Activated naive CD4-positive, alpha-beta T cell treated with anti-CD3 and anti-CD28 coated beads, Interleukin-2, amount 50 U/mL, for 24 hours (primary cell): ENCODE results near the gene HSPB7.

Experiments used
- H3K27ac Mint-ChIP-seq: one replicate; pipeline ENCODE4 v1.8.0; 2021; ENCODE audit warnings: mild to moderate bottlenecking, mixed read lengths
- H3K27me3 Mint-ChIP-seq: one replicate; pipeline ENCODE4 v1.8.0; 2021; ENCODE audit warnings: mixed read lengths
- H3K36me3 Mint-ChIP-seq: one replicate; pipeline ENCODE4 v1.8.0; 2021; ENCODE audit warnings: mixed read lengths
- H3K4me1 Mint-ChIP-seq: one replicate; pipeline ENCODE4 v1.8.0; 2021; ENCODE audit warnings: mixed read lengths
- H3K4me3 Mint-ChIP-seq: one replicate; pipeline ENCODE4 v1.8.0; 2021; ENCODE audit warnings: mild to moderate bottlenecking, mixed read lengths
- H3K9me3 Mint-ChIP-seq: one replicate; pipeline ENCODE4 v1.8.0; 2021; ENCODE audit warnings: mixed read lengths

HSPB7 gene

GRCh38 chr1:15966081-15966955 is 51.5 kb downstream of the HSPB7 start:
- Mint-ChIP-seq H3K4me3 (peak overlapping the region; percentile 91), H3K36me3 (peaks cover 16% of the 10 kb centered on the region), H3K4me1 (peaks cover 83% of the 10 kb centered on the region)

GRCh38 chr1:15965228-15965767 is 52.5 kb downstream of the HSPB7 start:
- Mint-ChIP-seq H3K36me3 (peaks cover 14% of the 10 kb centered on the region), H3K4me1 (peaks cover 86% of the 10 kb centered on the region), H3K4me3 (peak overlapping the region; percentile 91), H3K27me3 (no peaks in the 10 kb centered on the region), H3K27ac (peak overlapping the region; percentile 99), H3K9me3 (no peaks in the 10 kb centered on the region)

More at GRCh38 chr1:15966081-15966955, 51.5 kb downstream of the HSPB7 start:
- Mint-ChIP-seq H3K27me3 (no peaks in the 10 kb centered on the region), H3K27ac (peak overlapping the region; percentile 99), H3K9me3 (no peaks in the 10 kb centered on the region)
